Fibroblast of lung (primary cell): ENCODE measurements around the gene RNF215. TPM values are rescaled to one million over a fixed set of nuclear protein-coding genes. Genes with fewer than 3 reads are reported as not detected.

ENCODE experiments used
- DNase-seq, 2 donors: peaks; one replicate each; pipeline versions ENCODE4 v3.0.0 to v3.0.0-alpha.2; 2010; ENCODE audit warnings: low read depth in 2 of 2
- H2AFZ ChIP-seq: 2 replicates; pipeline ENCODE4 v1.5.1; 2012; ENCODE audit warnings: low read length, control low read depth, inconsistent platforms
- H3K27ac ChIP-seq: 2 replicates; pipeline ENCODE4 v1.5.1; 2011; ENCODE audit warnings: low read length, control low read depth; ENCODE audit not compliant: insufficient read depth
- H3K27me3 ChIP-seq: 2 replicates; pipeline ENCODE4 v1.5.1; 2011; ENCODE audit warnings: mild to moderate bottlenecking, low read length; ENCODE audit not compliant: control insufficient read depth, insufficient read depth
- H3K36me3 ChIP-seq: 2 replicates; pipeline ENCODE4 v1.5.1; 2011; ENCODE audit warnings: low read length; ENCODE audit not compliant: control insufficient read depth, insufficient read depth
- H3K4me1 ChIP-seq: 2 replicates; pipeline ENCODE4 v1.5.1; 2011; ENCODE audit warnings: low read length; ENCODE audit not compliant: control insufficient read depth, insufficient read depth; ENCODE audit errors: extremely low read depth
- H3K4me2 ChIP-seq: 2 replicates; pipeline ENCODE4 v1.5.1; 2011; ENCODE audit warnings: low read length, control low read depth; ENCODE audit not compliant: insufficient read depth; ENCODE audit errors: extremely low read depth
- H3K4me3 ChIP-seq, 4 experiments: fragments of 200-600 bp in 1 of 4; sonication (generic) in 1 of 4; replicated peaks in 1 of 4; 2 replicates each; pipeline ENCODE4 v1.5.1; 2011 to 2016; ENCODE audit warnings: low read length in 4 of 4, low read depth in 3 of 4, mild to moderate bottlenecking in 3 of 4, control low read depth in 2 of 4, inconsistent platforms in 1 of 4, mixed read lengths in 1 of 4; ENCODE audit not compliant: insufficient read depth in 1 of 4; ENCODE audit errors: control extremely low read depth in 1 of 4
- H3K79me2 ChIP-seq: 2 replicates; pipeline ENCODE4 v1.5.1; 2012; ENCODE audit warnings: mild to moderate bottlenecking, low read length, inconsistent platforms; ENCODE audit not compliant: control insufficient read depth, insufficient read depth
- H3K9ac ChIP-seq: 2 replicates; pipeline ENCODE4 v1.5.1; 2011; ENCODE audit warnings: mild to moderate bottlenecking, low read length, control low read depth; ENCODE audit not compliant: insufficient read depth
- H3K9me3 ChIP-seq: 2 replicates; pipeline ENCODE4 v1.5.1; 2012; ENCODE audit warnings: low read depth, low read length; ENCODE audit not compliant: control insufficient read depth, insufficient read depth
- H4K20me1 ChIP-seq: 2 replicates; pipeline ENCODE4 v1.5.1; 2011; ENCODE audit warnings: low read length; ENCODE audit not compliant: control insufficient read depth, insufficient read depth; ENCODE audit errors: extremely low read depth
- EZH2 ChIP-seq: IDR thresholded peaks from 2 replicates; pipeline ENCODE4 v1.5.1; 2012; ENCODE audit warnings: low read length, control low read depth, mild to moderate bottlenecking; ENCODE audit errors: missing control alignments
- polyA plus RNA-seq, 2 donors: library from polyadenylated mRNA; depleted of rRNA in 1 of 2; stranded (reverse) in 1 of 2; unstranded in 1 of 2; fragments of >200 nt; gene quantifications; 2 replicates each; pipeline ENCODE4 v1.2.1, GENCODE V29; 2011 to 2012; ENCODE audit warnings: missing spikeins in 1 of 2
- total RNA-seq: library from RNA; depleted of rRNA; stranded (reverse); fragments of >200 nt; gene quantifications from 2 replicates; pipeline ENCODE4 v1.2.1, GENCODE V29; 2014
- TF ChIP-seq, protein P1 (sequence below), 2 donors: IDR thresholded peaks in 1 of 2; conservative IDR thresholded peaks in 1 of 2; 1 replicate in 1 of 2; 2 replicates in 1 of 2; pipeline ENCODE4 v1.5.1; 2011 to 2012; ENCODE audit warnings: low read length in 2 of 2, control low read depth in 1 of 2, inconsistent platforms in 1 of 2, low read depth in 1 of 2, mild to moderate bottlenecking in 1 of 2

RNF215 gene
- total and polyA plus RNA-seq, 2 donors (not counting 1 experiment from before 2014, with no cell fraction given): 5.3 to 30.2 TPM

DNA sequence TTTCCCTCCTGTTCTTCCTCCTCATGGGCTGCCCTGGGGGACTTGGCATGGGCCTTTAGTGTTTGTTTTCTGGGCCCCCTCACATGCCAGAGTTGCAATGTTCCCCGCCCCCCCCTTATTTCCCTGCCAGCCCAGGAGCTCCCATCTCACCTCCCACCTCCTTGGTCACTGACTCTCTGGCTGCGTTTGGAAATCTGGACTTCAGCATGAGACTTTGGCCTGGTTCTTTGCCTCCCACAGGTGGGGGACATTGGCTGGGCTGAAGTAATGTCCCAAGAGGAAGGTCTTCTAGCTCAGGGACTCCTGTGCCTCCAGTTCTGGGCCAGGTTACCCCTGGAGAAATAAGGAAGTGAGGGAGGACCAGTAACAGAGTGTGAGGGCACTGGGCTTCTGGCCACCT is 45.3 kb upstream of the RNF215 start:
- Histone ChIP-seq H3K9me3 (no peaks in the 10 kb centered on the region), H3K4me3 (no peak overlapping the region), H3K27me3 (no peaks in the 10 kb centered on the region), H3K27ac (no peak overlapping the region), H3K9ac (no peak overlapping the region), H3K4me1 (no peaks in the 10 kb centered on the region), H3K36me3 (no peaks in the 10 kb centered on the region), H2AFZ (no peak overlapping the region), H4K20me1 (no peaks in the 10 kb centered on the region), H3K4me2 (no peak overlapping the region), H3K79me2 (no peaks in the 10 kb centered on the region)
- DNase-seq: no peak
- TF ChIP-seq, protein P1, sequence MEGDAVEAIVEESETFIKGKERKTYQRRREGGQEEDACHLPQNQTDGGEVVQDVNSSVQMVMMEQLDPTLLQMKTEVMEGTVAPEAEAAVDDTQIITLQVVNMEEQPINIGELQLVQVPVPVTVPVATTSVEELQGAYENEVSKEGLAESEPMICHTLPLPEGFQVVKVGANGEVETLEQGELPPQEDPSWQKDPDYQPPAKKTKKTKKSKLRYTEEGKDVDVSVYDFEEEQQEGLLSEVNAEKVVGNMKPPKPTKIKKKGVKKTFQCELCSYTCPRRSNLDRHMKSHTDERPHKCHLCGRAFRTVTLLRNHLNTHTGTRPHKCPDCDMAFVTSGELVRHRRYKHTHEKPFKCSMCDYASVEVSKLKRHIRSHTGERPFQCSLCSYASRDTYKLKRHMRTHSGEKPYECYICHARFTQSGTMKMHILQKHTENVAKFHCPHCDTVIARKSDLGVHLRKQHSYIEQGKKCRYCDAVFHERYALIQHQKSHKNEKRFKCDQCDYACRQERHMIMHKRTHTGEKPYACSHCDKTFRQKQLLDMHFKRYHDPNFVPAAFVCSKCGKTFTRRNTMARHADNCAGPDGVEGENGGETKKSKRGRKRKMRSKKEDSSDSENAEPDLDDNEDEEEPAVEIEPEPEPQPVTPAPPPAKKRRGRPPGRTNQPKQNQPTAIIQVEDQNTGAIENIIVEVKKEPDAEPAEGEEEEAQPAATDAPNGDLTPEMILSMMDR (conservative IDR thresholded peaks at IDR 0.05 in 1 of 2, IDR thresholded peaks at IDR 0.05 in 1 of 2; ENCODE audit: low read depth in 1 of 2, low read length in 2 of 2): no peak
- no peak for TF ChIP-seq EZH2

DNA sequence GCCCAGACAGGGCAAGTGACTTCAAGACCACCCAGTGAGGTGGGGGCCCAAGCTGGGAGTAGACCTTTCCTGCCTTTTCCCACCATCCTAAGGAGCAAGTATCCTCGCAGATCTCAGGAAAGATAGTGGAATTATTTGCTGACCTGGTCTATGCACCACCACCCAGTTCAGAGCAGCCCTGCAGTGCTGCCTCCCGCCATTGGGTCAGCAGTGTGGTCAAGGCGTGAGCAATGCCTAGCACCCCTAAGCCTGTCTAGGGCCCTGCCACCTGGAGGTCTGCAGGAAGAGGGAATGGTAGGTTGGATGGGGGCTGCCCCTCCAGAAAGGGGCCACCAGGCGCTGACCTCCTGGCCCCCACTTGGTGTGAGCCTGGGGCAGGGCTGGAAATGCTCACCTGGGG is 44.9 kb upstream of the RNF215 start:
- Histone ChIP-seq H4K20me1 (no peaks in the 10 kb centered on the region), H3K79me2 (no peaks in the 10 kb centered on the region), H3K27ac (no peak overlapping the region), H3K9ac (no peak overlapping the region), H3K27me3 (no peaks in the 10 kb centered on the region), H3K9me3 (no peaks in the 10 kb centered on the region), H3K36me3 (no peaks in the 10 kb centered on the region), H3K4me2 (no peak overlapping the region), H3K4me3 (no peak overlapping the region), H3K4me1 (no peaks in the 10 kb centered on the region), H2AFZ (no peak overlapping the region)
- DNase-seq: no peak
- TF ChIP-seq EZH2: no peak
- TF ChIP-seq, protein P1 (conservative IDR thresholded peaks at IDR 0.05 in 1 of 2, IDR thresholded peaks at IDR 0.05 in 1 of 2; ENCODE audit: low read depth in 1 of 2, low read length in 2 of 2): no peak

DNA sequence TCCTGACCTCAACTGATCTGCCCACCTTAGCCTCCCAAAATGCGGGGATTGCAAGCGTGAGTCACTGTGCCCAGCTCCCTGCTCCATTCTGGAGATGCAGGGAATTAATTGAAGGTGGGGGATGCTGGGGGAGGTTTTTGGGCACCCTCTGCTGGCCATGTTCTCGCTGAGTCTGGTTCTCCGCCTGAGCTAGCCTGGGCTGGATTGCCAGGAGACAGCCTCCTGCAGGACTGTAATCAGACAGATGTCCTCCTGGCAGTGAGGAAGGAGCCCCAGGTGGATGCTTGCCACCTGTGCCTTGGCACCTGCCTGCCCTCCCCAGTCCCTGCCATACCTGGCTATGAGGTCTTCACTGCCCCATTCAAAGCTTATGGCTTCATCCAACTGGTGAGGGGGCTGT is 43.7 kb upstream of the RNF215 start:
- H3K36me3 ChIP-seq: no peaks in the 10 kb centered on the region
- H3K9ac ChIP-seq: no peak overlapping the region
- H2AFZ ChIP-seq: no peak overlapping the region
- no peaks in the 10 kb centered on the region for H4K20me1 ChIP-seq
- H3K27ac ChIP-seq: no peak overlapping the region
- H3K27me3 ChIP-seq: no peaks in the 10 kb centered on the region
- no peak overlapping the region for H3K4me2 ChIP-seq
- H3K4me3 ChIP-seq: no peak overlapping the region
- no peaks in the 10 kb centered on the region for H3K9me3 ChIP-seq
- no peaks in the 10 kb centered on the region for H3K79me2 ChIP-seq
- no peak for DNase-seq
- no peak for TF ChIP-seq EZH2
- TF ChIP-seq, protein P1 (conservative IDR thresholded peaks at IDR 0.05 in 1 of 2, IDR thresholded peaks at IDR 0.05 in 1 of 2; ENCODE audit: low read depth in 1 of 2, low read length in 2 of 2): no peak
- H3K4me1 ChIP-seq: peaks cover 4% of the 10 kb centered on the region
